Measurements from ENCODE around the gene CFAP74.

- TF ChIP-seq CTCF (conservative IDR thresholded peaks at IDR 0.05; ENCODE audit: low read length) (no peak), EZH2phosphoT487 (IDR thresholded peaks at IDR 0.05; ENCODE audit: borderline replicate concordance) (no peak)
Observed at GRCh38 chr1:2014181-2014580, 10.6 kb upstream of the CFAP74 start.
